SK-N-SH (cell line): ENCODE results near the gene LAPTM4A. TPM values are rescaled to one million over a fixed set of nuclear protein-coding genes. Genes with fewer than 3 reads are reported as not detected.

Experiments used
- CTCF ChIA-PET: fragments of 300-600, 350-600 bp; formaldehyde crosslinking; extraction: SDS; loops from one replicate; lab custom pipeline; 2021; lab: Yijun Ruan, JAX
- POLR2A ChIA-PET: fragments of 350-600 bp; sonication (Branson Sonifier 250); formaldehyde crosslinking; extraction: SDS; loops from one replicate; lab custom pipeline; 2020; ENCODE audit warnings: antibody characterized with exemption, inconsistent platforms; lab: Yijun Ruan, JAX
- DNase-seq: peaks from one replicate; pipeline ENCODE4 v3.0.0; 2012
- H2AFZ ChIP-seq: fragments of 200-600 bp; sonication (generic); 2 replicates; pipeline ENCODE4 v1.8.1; 2016; ENCODE audit warnings: antibody characterized with exemption, mild to moderate bottlenecking, low read depth
- H3F3A ChIP-seq: fragments of 200-600 bp; sonication (generic); replicated peaks from 2 replicates; pipeline ENCODE3; 2016; ENCODE audit warnings: antibody characterized with exemption, mild to moderate bottlenecking; ENCODE audit not compliant: insufficient read depth
- H3K27ac ChIP-seq, 2 experiments: fragments of 200-500 bp in 1 of 2; fragments of 200-600 bp in 1 of 2; sonication (Bioruptor generic) in 1 of 2; sonication (generic), shearing (Covaris generic) in 1 of 2; 2 replicates each; pipeline versions ENCODE4 v1.5.1 to v1.6.1; 2014 to 2016; ENCODE audit warnings: low read depth in 2 of 2, inconsistent platforms in 1 of 2, low read length in 1 of 2, mild to moderate bottlenecking in 1 of 2, mixed read lengths in 1 of 2
- H3K27me3 ChIP-seq: fragments of 200-600 bp; sonication (generic), shearing (Covaris generic); 2 replicates; pipeline ENCODE4 v1.6.1; 2016; ENCODE audit warnings: mixed run types; ENCODE audit not compliant: insufficient read depth
- H3K36me3 ChIP-seq, 2 experiments: fragments of 200-500 bp in 1 of 2; fragments of 200-600 bp in 1 of 2; sonication (Bioruptor generic) in 1 of 2; sonication (generic) in 1 of 2; replicated peaks in 1 of 2; 2 replicates each; pipeline versions ENCODE3 to v1.5.1; 2014 to 2016; ENCODE audit warnings: low read length in 1 of 2, mild to moderate bottlenecking in 1 of 2; ENCODE audit not compliant: insufficient read depth in 2 of 2, control insufficient read depth in 1 of 2
- H3K4me1 ChIP-seq, 2 experiments: fragments of 200-500 bp in 1 of 2; fragments of 200-600 bp in 1 of 2; sonication (Bioruptor generic) in 1 of 2; sonication (generic), shearing (Covaris generic) in 1 of 2; 2 replicates each; pipeline versions ENCODE4 v1.5.1 to v1.6.1; 2014 to 2016; ENCODE audit warnings: low read depth in 1 of 2, low read length in 1 of 2, mixed run types in 1 of 2; ENCODE audit not compliant: insufficient read depth in 2 of 2, control insufficient read depth in 1 of 2
- H3K4me2 ChIP-seq: fragments of 200-600 bp; sonication (generic), shearing (Covaris generic); 2 replicates; pipeline ENCODE4 v1.6.1; 2017; ENCODE audit warnings: mixed run types
- H3K4me3 ChIP-seq, 2 experiments: fragments of 200-500 bp in 1 of 2; fragments of 200-600 bp in 1 of 2; sonication (Bioruptor generic) in 1 of 2; sonication (generic), shearing (Covaris generic) in 1 of 2; 2 replicates each; pipeline versions ENCODE4 v1.5.1 to v1.8.1; 2014 to 2016; ENCODE audit warnings: low read depth in 2 of 2, inconsistent platforms in 1 of 2, low read length in 1 of 2, mild to moderate bottlenecking in 1 of 2, mixed read lengths in 1 of 2, moderate library complexity in 1 of 2
- H3K79me2 ChIP-seq: fragments of 200-600 bp; sonication (generic); 2 replicates; pipeline ENCODE4 v1.8.1; 2017; ENCODE audit warnings: mild to moderate bottlenecking; ENCODE audit not compliant: insufficient read depth
- H3K9ac ChIP-seq: fragments of 200-600 bp; sonication (generic); 2 replicates; pipeline ENCODE4 v1.6.1; 2017; ENCODE audit warnings: mixed run types
- H3K9me2 ChIP-seq: fragments of 200-600 bp; sonication (generic); 2 replicates; pipeline ENCODE4 v1.6.1; 2017; ENCODE audit warnings: mixed run types
- H3K9me3 ChIP-seq: fragments of 200-600 bp; sonication (generic); 2 replicates; pipeline ENCODE4 v1.6.1; 2017; ENCODE audit warnings: mixed run types, mild to moderate bottlenecking, moderate library complexity
- H4K20me1 ChIP-seq: fragments of 200-600 bp; sonication (generic); 2 replicates; pipeline ENCODE4 v1.6.1; 2017; ENCODE audit warnings: mild to moderate bottlenecking, mixed run types; ENCODE audit not compliant: insufficient read depth
- CHD2 ChIP-seq: fragments of 150-350 bp; IDR thresholded peaks from 2 replicates; pipeline ENCODE4 v1.6.1; 2018; ENCODE audit warnings: low read length; ENCODE audit not compliant: partially characterized antibody
- ELF1 ChIP-seq: IDR thresholded peaks from 2 replicates; pipeline ENCODE4 v1.4.0; 2012
- EP300 ChIP-seq, 2 experiments: IDR thresholded peaks; 2 replicates each; pipeline versions ENCODE4 v1.4.0 to v1.6.1; 2012; ENCODE audit warnings: borderline replicate concordance in 1 of 2, low read depth in 1 of 2, low read length in 1 of 2
- EZH2phosphoT487 ChIP-seq: fragments of 200-600 bp; sonication (generic); IDR thresholded peaks from 2 replicates; pipeline ENCODE4 v1.6.1; 2017; ENCODE audit warnings: low read depth, mixed run types, mild to moderate bottlenecking, antibody characterized with exemption, moderate library complexity, borderline replicate concordance
- FOXJ3 ChIP-seq: sonication (generic); formaldehyde crosslinking; IDR thresholded peaks from 2 replicates; pipeline ENCODE4 v1.5.1; 2020; ENCODE audit warnings: mild to moderate bottlenecking, missing genetic modification reagents
- FOXM1 ChIP-seq: IDR thresholded peaks from 2 replicates; pipeline ENCODE4 v1.4.0; 2012; ENCODE audit warnings: low read depth, mild to moderate bottlenecking
- GABPA ChIP-seq: IDR thresholded peaks from 2 replicates; pipeline ENCODE4 v1.4.0; 2012; ENCODE audit warnings: low read depth, mild to moderate bottlenecking
- GATA2 ChIP-seq: sonication (generic); formaldehyde crosslinking; IDR thresholded peaks from 2 replicates; pipeline ENCODE4 v1.5.0; 2020; ENCODE audit warnings: mild to moderate bottlenecking, missing genetic modification reagents
- JUND ChIP-seq: IDR thresholded peaks from 2 replicates; pipeline ENCODE4 v1.4.0; 2012
- NFIC ChIP-seq: IDR thresholded peaks from 2 replicates; pipeline ENCODE4 v1.4.0; 2012; ENCODE audit warnings: borderline replicate concordance
- NRF1 ChIP-seq: IDR thresholded peaks from 2 replicates; pipeline ENCODE4 v1.6.1; 2012; ENCODE audit warnings: low read depth, mild to moderate bottlenecking, low read length
- POLR2AphosphoS5 ChIP-seq: IDR thresholded peaks from 2 replicates; pipeline ENCODE4 v1.6.1; 2012; ENCODE audit warnings: low read depth, low read length
- RAD21 ChIP-seq: IDR thresholded peaks from 2 replicates; pipeline ENCODE4 v1.6.1; 2012; ENCODE audit warnings: mild to moderate bottlenecking, low read length
- RFX5 ChIP-seq: IDR thresholded peaks from 2 replicates; pipeline ENCODE4 v1.6.1; 2012; ENCODE audit warnings: mild to moderate bottlenecking, improper control_type of control experiment, low read length
- SIN3A ChIP-seq: IDR thresholded peaks from 2 replicates; pipeline ENCODE4 v1.6.1; 2012; ENCODE audit warnings: low read depth, mild to moderate bottlenecking, low read length, moderate library complexity, borderline replicate concordance
- SMC3 ChIP-seq: IDR thresholded peaks from 2 replicates; pipeline ENCODE4 v1.6.1; 2012; ENCODE audit warnings: low read depth, low read length, improper control_type of control experiment
- TAF1 ChIP-seq: IDR thresholded peaks from 2 replicates; pipeline ENCODE4 v1.6.1; 2012; ENCODE audit warnings: low read depth, mild to moderate bottlenecking, low read length, moderate library complexity, borderline replicate concordance
- TCF12 ChIP-seq: IDR thresholded peaks from 2 replicates; pipeline ENCODE4 v1.4.0; 2012
- YY1 ChIP-seq: IDR thresholded peaks from 2 replicates; pipeline ENCODE4 v1.4.0; 2012; ENCODE audit warnings: low read depth, mild to moderate bottlenecking
- WGBS: methylation state at CpG from one replicate; pipeline ENCODE4 v1.1.6; 2017; ENCODE audit warnings: low lambda C conversion rate; 5-methylcytosine and 5-hydroxymethylcytosine counted together
- polyA plus RNA-seq, 3 experiments: library from polyadenylated mRNA; depleted of rRNA; stranded (reverse); fragments of >200 nt; gene quantifications; 2 replicates each; pipeline ENCODE4 v1.2.3, GENCODE V29; 2012
- TF ChIP-seq, protein P1 (sequence below): fragments of 150-350 bp; IDR thresholded peaks from 2 replicates; pipeline ENCODE4 v1.6.1; 2017; ENCODE audit warnings: antibody characterized with exemption, low read length, low read depth, borderline replicate concordance
- TF ChIP-seq, protein P2 (sequence below): IDR thresholded peaks from 2 replicates; pipeline ENCODE4 v1.4.0; 2012; ENCODE audit warnings: low read depth, borderline replicate concordance
- TF ChIP-seq, protein P3 (sequence below): IDR thresholded peaks from 2 replicates; pipeline ENCODE4 v1.4.0; 2012; ENCODE audit warnings: low read depth
- TF ChIP-seq, protein P4 (sequence below): IDR thresholded peaks from 2 replicates; pipeline ENCODE4; 2012
- TF ChIP-seq, protein P5 (sequence below): fragments of 150-350 bp; IDR thresholded peaks from 2 replicates; pipeline ENCODE4 v1.6.1; 2016; ENCODE audit warnings: mild to moderate bottlenecking, low read depth, low read length

The LAPTM4A gene
- polyA plus RNA-seq, 1 of the 3 experiments (the other 2 are of a cell fraction): 306 TPM

DNA sequence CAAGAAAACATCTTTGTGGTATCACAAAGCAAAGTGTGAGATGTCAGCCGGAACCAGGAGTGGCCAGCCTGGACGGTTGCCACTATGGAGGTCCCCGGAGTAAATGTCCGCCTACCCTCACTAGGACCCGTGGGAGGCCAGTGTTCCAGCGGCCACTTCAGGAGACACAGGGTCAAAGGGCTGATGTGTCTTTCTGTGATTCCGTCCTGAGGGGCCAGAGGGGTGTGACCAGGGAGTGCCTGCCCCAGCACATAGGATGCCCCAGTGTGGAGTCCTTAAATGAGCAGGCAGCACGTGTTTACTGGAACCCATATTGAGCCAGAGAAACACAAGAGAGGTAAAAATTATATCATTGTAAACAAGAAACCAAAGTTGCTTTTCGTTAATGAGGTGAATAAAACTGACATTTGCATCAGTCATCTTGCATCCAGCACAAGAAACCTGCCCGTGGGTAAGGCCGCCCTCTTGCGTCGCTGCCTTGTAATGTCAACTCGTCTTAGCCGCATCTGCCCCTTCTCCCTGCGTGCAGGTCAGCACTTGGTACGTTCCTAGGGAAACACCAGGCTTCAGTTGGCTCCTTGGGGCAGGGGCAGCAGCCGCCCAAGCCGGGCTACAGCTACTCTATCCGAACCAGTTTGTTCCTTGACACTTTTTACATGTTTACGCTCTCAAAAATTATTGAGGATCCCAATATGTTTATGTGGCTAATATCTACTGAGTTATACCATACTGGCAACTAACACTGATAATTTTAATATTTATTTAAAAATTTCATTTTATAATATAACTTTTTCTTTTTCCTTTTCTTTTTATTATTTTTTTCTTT, 46.7 kb upstream of the LAPTM4A start:
- no peaks in the 10 kb centered on the region for H4K20me1 ChIP-seq
- 22% methylated on average over 17 of the region's 21 CpGs for WGBS
- no peak overlapping the region for H3K4me3 ChIP-seq
- POLR2A ChIA-PET: interaction anchor here (0.6 kb wide), 1 partner anchor 109 kb away, joined by 3 read pairs; no protein-coding TSS in a partner anchor
- H3F3A ChIP-seq: peaks cover 5% of the 10 kb centered on the region
- peak overlapping the region; percentile 47; the same call in 1 of the 2 replicates for H2AFZ ChIP-seq
- H3K27ac ChIP-seq: no peak overlapping the region
- peaks cover 0 to 16% of the 10 kb centered on the region in 2 experiments; a peak in 1 of 4 replicates for H3K4me1 ChIP-seq
- no peaks in the 10 kb centered on the region for H3K36me3 ChIP-seq
- H3K79me2 ChIP-seq: no peaks in the 10 kb centered on the region
- peak; percentile 94 for DNase-seq
- no peaks in the 10 kb centered on the region for H3K9me2 ChIP-seq
- no peak overlapping the region for H3K9ac ChIP-seq
- CTCF ChIA-PET: interaction anchor here (0.6 to 4.4 kb wide), 37 partner anchors 10 to 176 kb away, joined by 3 to 58 read pairs (median 3); partner anchors contain the start of genes SDC1 and WDR35
- no peaks in the 10 kb centered on the region for H3K9me3 ChIP-seq
- no peaks in the 10 kb centered on the region for H3K27me3 ChIP-seq
- H3K4me2 ChIP-seq: no peak overlapping the region
- TF ChIP-seq, protein P1, sequence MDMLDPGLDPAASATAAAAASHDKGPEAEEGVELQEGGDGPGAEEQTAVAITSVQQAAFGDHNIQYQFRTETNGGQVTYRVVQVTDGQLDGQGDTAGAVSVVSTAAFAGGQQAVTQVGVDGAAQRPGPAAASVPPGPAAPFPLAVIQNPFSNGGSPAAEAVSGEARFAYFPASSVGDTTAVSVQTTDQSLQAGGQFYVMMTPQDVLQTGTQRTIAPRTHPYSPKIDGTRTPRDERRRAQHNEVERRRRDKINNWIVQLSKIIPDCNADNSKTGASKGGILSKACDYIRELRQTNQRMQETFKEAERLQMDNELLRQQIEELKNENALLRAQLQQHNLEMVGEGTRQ: no peak
- TF ChIP-seq, protein P2, sequence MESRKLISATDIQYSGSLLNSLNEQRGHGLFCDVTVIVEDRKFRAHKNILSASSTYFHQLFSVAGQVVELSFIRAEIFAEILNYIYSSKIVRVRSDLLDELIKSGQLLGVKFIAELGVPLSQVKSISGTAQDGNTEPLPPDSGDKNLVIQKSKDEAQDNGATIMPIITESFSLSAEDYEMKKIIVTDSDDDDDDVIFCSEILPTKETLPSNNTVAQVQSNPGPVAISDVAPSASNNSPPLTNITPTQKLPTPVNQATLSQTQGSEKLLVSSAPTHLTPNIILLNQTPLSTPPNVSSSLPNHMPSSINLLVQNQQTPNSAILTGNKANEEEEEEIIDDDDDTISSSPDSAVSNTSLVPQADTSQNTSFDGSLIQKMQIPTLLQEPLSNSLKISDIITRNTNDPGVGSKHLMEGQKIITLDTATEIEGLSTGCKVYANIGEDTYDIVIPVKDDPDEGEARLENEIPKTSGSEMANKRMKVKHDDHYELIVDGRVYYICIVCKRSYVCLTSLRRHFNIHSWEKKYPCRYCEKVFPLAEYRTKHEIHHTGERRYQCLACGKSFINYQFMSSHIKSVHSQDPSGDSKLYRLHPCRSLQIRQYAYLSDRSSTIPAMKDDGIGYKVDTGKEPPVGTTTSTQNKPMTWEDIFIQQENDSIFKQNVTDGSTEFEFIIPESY: no peak
- TF ChIP-seq FOXM1 (no peak), SIN3A (no peak), SMC3 (peak; percentile 100), GABPA (no peak), POLR2AphosphoS5 (no peak), TCF12 (no peak), TAF1 (no peak), ELF1 (no peak), NRF1 (peak; percentile 47), FOXJ3 (CRISPR knock-in tag) (no peak), GATA2 (CRISPR knock-in tag) (no peak), YY1 (no peak), EZH2phosphoT487 (no peak), RFX5 (peak; percentile 70), NFIC (no peak), CHD2 (peak; percentile 83), JUND (no peak), EP300 (IDR thresholded peaks at IDR 0.05; ENCODE audit: borderline replicate concordance in 1 of 2, low read depth in 1 of 2, low read length in 1 of 2) (0 out of 4 replicates have a peak, but pooled peaks of 1 of the 2 experiments have one; percentile 13), RAD21 (peak; percentile 100)
- TF ChIP-seq, protein P3, sequence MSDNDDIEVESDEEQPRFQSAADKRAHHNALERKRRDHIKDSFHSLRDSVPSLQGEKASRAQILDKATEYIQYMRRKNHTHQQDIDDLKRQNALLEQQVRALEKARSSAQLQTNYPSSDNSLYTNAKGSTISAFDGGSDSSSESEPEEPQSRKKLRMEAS: no peak
- TF ChIP-seq, protein P4, sequence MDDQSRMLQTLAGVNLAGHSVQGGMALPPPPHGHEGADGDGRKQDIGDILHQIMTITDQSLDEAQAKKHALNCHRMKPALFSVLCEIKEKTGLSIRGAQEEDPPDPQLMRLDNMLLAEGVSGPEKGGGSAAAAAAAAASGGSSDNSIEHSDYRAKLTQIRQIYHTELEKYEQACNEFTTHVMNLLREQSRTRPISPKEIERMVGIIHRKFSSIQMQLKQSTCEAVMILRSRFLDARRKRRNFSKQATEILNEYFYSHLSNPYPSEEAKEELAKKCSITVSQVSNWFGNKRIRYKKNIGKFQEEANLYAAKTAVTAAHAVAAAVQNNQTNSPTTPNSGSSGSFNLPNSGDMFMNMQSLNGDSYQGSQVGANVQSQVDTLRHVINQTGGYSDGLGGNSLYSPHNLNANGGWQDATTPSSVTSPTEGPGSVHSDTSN: peak; percentile 49
- TF ChIP-seq, protein P5, sequence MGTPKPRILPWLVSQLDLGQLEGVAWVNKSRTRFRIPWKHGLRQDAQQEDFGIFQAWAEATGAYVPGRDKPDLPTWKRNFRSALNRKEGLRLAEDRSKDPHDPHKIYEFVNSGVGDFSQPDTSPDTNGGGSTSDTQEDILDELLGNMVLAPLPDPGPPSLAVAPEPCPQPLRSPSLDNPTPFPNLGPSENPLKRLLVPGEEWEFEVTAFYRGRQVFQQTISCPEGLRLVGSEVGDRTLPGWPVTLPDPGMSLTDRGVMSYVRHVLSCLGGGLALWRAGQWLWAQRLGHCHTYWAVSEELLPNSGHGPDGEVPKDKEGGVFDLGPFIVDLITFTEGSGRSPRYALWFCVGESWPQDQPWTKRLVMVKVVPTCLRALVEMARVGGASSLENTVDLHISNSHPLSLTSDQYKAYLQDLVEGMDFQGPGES: no peak
